Duodenal mucosa (tissue), 2 donors: ENCODE results near the gene KIF6.
A peak's percentile ranks its signal among the peaks of the same experiment; 100 is the strongest.

Experiments
- H3K27ac ChIP-seq: one replicate; pipeline ENCODE4 v1.7.0; 2013; ENCODE audit warnings: low read depth, low read length
- H3K27me3 ChIP-seq, 2 donors: one replicate each; pipeline ENCODE4 v1.7.0; 2013; ENCODE audit warnings: low read length in 2 of 2, control low read depth in 1 of 2; ENCODE audit not compliant: insufficient read depth in 2 of 2, control insufficient read depth in 1 of 2
- H3K36me3 ChIP-seq, 2 donors: one replicate each; pipeline ENCODE4 v1.7.0; 2013; ENCODE audit warnings: low read length in 2 of 2, control low read depth in 1 of 2; ENCODE audit not compliant: insufficient read depth in 2 of 2, control insufficient read depth in 1 of 2
- H3K4me1 ChIP-seq, 2 donors: one replicate each; pipeline ENCODE4 v1.7.0; 2013; ENCODE audit warnings: low read length in 2 of 2, control low read depth in 1 of 2; ENCODE audit not compliant: insufficient read depth in 2 of 2, control insufficient read depth in 1 of 2
- H3K4me3 ChIP-seq, 2 donors: one replicate each; pipeline ENCODE4 v1.7.0; 2013; ENCODE audit warnings: low read length in 2 of 2, low read depth in 1 of 2
- H3K9ac ChIP-seq, 2 donors: one replicate each; pipeline ENCODE4 v1.7.0; 2013; ENCODE audit warnings: low read length in 2 of 2, low read depth in 1 of 2
- H3K9me3 ChIP-seq, 2 donors: one replicate each; pipeline ENCODE4 v1.7.0; 2013; ENCODE audit warnings: low read length in 2 of 2, control low read depth in 1 of 2; ENCODE audit not compliant: control insufficient read depth in 1 of 2

The KIF6 gene

DNA sequence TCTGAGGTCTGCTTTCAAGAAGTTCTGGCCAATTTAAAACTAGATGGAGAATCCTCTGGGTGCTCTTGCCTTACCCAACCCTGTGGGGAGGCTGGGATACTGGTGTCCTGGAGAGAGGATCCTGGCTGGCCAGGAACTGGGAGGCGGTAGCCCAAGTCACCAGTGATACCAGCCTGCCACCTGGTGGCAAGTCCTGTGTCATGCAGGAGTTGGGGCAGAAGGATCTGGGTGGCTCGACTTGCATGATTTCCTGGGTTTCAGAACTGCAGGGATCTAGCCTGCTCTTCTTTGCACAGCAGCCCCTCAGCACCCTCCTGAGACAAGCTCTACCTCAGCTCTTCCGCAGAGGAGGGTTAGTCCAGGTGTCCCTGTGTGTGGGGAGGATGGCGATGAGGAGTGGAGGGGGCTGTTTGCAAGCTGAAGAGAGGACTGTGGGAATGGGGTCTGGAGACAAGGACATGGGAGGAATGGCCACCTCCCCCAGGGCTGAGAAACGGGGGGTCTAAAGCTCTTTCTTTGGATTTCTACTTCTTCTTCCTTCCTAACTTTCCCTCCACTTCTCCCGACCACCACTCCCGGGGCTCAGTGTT is 415.2 kb downstream of the KIF6 start:
- Histone ChIP-seq H3K27me3 (peaks cover 33 to 36% of the 10 kb centered on the region in 2 donors), H3K36me3 (no peaks in the 10 kb centered on the region), H3K9ac (no peak overlapping the region), H3K27ac (no peak overlapping the region), H3K4me1 (peaks cover 7 to 19% of the 10 kb centered on the region in 2 donors), H3K4me3 (no peak overlapping the region), H3K9me3 (no peaks in the 10 kb centered on the region)

DNA sequence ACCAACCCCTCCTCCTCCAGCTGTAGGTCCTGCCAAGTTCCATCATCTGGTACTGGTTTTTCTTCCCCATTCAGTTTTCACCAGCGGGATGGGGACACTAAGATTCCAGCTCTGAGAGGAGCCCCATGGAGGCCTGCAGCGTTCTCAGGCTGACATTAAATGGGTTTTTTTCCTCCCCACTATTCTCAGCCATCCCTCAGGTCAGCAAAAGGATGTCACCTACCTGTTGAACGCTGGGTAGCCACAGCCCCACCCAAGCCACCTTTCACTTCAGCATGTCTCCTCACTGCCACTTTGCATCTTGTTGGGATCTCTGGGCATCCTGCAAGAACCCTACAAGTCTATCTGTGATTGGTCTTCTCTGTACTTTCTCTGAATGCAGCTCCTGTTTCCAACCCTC is 417.7 kb downstream of the KIF6 start:
- Histone ChIP-seq H3K9me3 (no peaks in the 10 kb centered on the region), H3K27ac (no peak overlapping the region), H3K36me3 (no peaks in the 10 kb centered on the region)

DNA sequence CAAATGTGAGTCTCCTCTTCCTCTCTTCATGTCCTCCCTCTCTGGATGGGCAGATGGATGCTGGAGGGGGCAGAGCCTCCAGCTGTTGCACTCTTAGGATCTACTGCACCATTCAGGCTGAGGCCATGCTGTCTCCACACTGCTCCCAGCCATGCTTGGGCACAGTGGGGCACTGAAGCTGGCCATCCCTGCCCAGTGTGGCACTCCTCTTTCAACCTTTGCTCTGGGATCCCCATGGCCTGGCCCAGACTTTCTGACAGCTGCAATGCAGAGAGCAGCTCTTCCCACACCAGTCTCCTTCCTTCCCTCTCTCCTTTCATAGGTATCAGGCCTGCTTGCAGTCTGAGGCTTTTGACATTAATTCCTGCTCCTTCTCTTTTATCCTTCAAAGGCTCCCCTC is 420.3 kb downstream of the KIF6 start:
- no peaks in the 10 kb centered on the region for H3K36me3 ChIP-seq
- H3K27ac ChIP-seq = no peak overlapping the region
- H3K4me1 ChIP-seq = peaks cover 0 to 7% of the 10 kb centered on the region in 2 donors
- no peak overlapping the region for H3K4me3 ChIP-seq
- H3K9ac ChIP-seq = no peak overlapping the region
- H3K27me3 ChIP-seq = no peaks in the 10 kb centered on the region
- H3K9me3 ChIP-seq = no peaks in the 10 kb centered on the region

More for the DNA sequence above, 417.7 kb downstream of the KIF6 start:
- Histone ChIP-seq H3K4me1 (peaks cover under 1 to 8% of the 10 kb centered on the region in 2 donors), H3K27me3 (peaks cover 8 to 13% of the 10 kb centered on the region in 2 donors), H3K4me3 (no peak overlapping the region), H3K9ac (no peak overlapping the region)

DNA sequence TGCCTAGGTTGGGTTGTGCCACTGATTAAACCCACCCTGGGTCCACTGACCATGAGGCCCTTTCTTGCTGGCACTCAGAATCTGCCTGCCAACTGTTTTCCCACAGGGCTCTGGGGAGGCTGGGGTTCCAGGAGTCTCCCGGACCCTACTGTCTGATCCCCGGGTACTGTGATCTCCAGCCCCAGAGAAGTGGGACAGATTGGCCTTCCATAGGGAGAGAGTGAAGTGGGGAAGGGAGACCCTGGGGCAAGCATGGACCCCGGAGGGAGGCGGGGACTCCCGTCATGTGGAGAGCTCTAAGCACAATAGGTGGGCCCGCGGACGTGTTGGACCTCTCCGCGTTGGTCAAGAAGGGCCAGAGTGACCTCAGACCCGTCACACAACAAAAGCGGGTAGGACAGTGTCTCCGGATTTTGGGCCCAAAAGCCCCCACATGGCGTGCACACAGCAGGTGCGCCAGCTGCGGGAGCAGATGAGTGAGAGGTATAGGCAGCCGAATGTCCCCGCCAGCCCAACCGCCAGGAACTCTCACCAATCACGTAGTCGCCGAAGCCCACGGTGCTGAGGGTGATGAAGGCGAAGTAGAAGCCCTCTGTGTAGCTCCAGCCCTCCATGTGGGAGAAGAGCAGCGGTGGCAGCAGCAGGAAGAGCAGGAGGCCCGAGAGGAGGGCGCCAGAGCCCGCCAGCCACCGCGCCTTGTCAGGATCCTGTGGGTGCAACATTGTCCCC is 421.6 kb downstream of the KIF6 start:
- Histone ChIP-seq H3K4me1 (peaks cover 0 to 7% of the 10 kb centered on the region in 2 donors), H3K9ac (no peak overlapping the region), H3K4me3 (no peak overlapping the region), H3K27me3 (peaks cover 0 to 6% of the 10 kb centered on the region in 2 donors), H3K27ac (no peak overlapping the region), H3K36me3 (no peaks in the 10 kb centered on the region), H3K9me3 (no peaks in the 10 kb centered on the region)

DNA sequence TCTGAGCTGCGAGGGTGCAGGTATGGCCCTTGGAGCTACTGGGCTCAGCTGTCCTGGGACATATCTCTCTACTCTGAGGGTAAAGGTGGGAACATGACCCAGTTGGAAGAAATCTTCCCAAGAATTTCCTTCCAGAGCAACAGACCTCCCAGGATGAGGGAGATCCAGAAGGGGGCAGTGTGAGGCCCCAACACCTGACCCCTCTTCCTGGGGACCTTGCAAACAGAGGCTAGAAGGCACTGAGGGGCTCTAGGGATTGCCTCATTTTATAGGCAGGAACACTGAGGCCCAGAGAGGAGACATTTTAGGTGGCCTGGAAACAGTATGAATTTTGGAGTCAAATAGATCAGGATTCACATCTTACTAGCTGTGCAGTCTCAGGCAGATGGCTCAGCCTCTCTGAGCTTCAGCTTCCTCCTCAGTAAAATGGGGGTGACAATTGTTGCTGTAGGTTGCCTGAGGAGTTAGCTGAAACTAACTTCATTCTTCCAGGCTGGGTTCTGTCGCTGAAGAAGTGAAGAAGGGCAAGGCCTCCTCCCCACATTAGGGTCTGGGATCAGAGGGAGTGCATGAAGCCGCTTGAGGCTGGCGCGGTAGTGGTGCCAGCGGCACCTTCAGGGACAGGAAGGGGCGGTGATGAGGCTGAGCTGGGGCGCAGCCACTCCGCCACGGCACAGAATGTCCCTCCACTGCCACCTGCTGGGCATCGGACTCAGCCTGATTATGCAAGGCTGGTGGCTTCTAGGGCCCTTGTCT is 422.4 kb downstream of the KIF6 start:
- Histone ChIP-seq H3K4me3 (peak overlapping the region in 1 of 2 donors; percentile 50), H3K36me3 (no peaks in the 10 kb centered on the region), H3K9me3 (no peaks in the 10 kb centered on the region), H3K9ac (peak overlapping the region in 1 of 2 donors; percentile 58), H3K27me3 (peaks cover 0 to 6% of the 10 kb centered on the region in 2 donors), H3K4me1 (peaks cover 7% of the 10 kb centered on the region in 2 donors), H3K27ac (no peak overlapping the region)

DNA sequence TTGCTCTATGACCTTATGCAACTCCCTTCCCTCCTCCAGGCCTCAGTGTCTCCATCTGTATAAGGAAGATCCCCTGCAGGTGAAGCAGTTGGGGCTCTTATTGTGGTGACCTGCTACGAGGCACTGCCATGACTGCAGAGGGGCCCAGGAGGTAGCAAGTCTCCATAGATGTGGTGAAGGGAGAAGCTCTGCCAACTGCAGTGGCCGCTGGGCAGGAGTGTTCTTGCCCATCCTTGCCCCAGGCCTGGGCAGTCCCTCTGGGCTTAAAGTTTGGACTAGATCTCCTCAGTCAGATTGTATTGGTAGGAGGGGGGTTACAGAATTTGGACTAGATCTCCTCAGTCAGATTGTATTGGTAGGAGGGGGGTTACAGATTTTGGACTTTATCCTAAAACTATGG is 423.2 kb downstream of the KIF6 start:
- no peaks in the 10 kb centered on the region for H3K9me3 ChIP-seq
- no peak overlapping the region for H3K9ac ChIP-seq
- H3K27me3 ChIP-seq = peaks cover 0 to 6% of the 10 kb centered on the region in 2 donors
- peaks cover 7 to 9% of the 10 kb centered on the region in 2 donors for H3K4me1 ChIP-seq
- H3K36me3 ChIP-seq = no peaks in the 10 kb centered on the region
- H3K4me3 ChIP-seq = no peak overlapping the region
- no peak overlapping the region for H3K27ac ChIP-seq

DNA sequence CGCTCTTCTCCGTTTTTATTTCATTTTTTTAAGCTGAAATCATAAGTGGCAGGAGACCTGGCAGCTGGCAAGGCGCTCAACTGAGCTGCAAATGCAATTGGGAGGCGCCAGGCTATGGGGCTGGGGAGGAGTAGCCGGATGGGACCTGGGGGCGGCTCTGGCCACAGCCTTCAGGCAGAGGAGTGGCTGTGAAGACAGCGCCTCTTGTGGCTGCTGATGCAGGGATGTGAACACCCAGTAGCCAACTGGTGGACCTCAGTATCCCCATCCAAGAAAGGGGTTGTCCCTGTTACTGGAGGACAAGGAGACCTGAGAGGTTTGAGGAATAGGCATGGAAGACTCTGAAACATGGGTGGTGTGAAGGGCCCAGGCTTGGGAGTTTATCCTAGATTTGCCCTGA is 423.6 kb downstream of the KIF6 start:
- Histone ChIP-seq H3K27me3 (peaks cover 0 to 6% of the 10 kb centered on the region in 2 donors), H3K4me3 (no peak overlapping the region), H3K4me1 (peaks cover 7 to 9% of the 10 kb centered on the region in 2 donors), H3K9me3 (no peaks in the 10 kb centered on the region), H3K9ac (no peak overlapping the region), H3K36me3 (no peaks in the 10 kb centered on the region), H3K27ac (no peak overlapping the region)

DNA sequence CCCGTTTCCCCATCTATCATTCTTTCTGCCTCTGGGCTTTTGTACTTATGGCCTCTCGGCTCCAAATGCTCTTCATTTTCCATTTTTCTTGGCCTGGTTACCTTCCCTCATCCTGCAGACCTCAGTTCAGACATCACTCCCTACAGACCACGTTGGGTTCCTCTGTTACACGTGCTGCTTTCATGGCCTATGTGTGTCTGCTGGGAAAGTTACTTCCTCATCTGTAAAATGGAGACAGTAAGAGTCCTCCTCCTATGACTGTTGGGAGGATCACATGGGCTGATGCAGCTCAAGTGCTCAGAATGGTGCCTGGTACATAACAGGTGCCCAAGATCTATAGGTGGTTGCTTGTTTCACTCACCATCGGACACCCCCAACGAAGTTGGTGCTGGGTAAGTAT is 424.5 kb downstream of the KIF6 start:
- Histone ChIP-seq H3K27ac (no peak overlapping the region), H3K36me3 (no peaks in the 10 kb centered on the region), H3K27me3 (peaks cover 0 to 6% of the 10 kb centered on the region in 2 donors), H3K9ac (no peak overlapping the region), H3K4me1 (peaks cover 7 to 14% of the 10 kb centered on the region in 2 donors), H3K4me3 (no peak overlapping the region), H3K9me3 (no peaks in the 10 kb centered on the region)

DNA sequence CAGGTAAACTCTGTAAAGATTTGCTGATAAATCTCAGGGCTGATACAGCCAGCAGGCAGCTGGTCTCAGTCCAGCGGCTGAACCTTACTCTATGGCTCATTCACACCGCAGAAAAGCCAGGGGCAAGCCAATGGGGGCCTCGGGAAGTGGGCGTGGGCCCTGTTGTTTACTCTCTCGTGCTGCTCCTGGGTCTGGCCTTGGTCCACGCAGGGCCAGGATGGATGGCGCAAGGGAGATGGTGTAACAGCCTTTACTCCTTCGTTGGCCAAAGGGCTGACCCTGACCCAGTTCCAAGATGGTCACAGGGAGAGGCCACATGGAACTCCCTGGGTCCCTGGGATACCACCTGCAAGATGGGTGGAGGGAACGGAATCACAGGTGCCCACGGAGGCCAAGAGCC is 427.1 kb downstream of the KIF6 start:
- H3K36me3 ChIP-seq = no peaks in the 10 kb centered on the region
- no peaks in the 10 kb centered on the region for H3K9me3 ChIP-seq
- H3K27me3 ChIP-seq = peaks cover 0 to 6% of the 10 kb centered on the region in 2 donors
- peaks cover 6 to 16% of the 10 kb centered on the region in 2 donors for H3K4me1 ChIP-seq
- H3K4me3 ChIP-seq = no peak overlapping the region
- H3K9ac ChIP-seq = no peak overlapping the region
- H3K27ac ChIP-seq = no peak overlapping the region
